NCI-H1436 (cell line): Measurements from ENCODE around the gene NKX6-2.
"Not testable (repeated sequence)": the region's sequence is repeated elsewhere in the genome, so short reads cannot be mapped to it uniquely, and the experiment has no call there.

Experiments used
- DNase-seq: peaks from one replicate; lab custom pipeline; 2025; lab: John Stamatoyannopoulos, UW

The NKX6-2 gene

GRCh38 chr10:132755166-132755711, 30.7 kb downstream of the NKX6-2 start:
- no peak for DNase-seq

DNA sequence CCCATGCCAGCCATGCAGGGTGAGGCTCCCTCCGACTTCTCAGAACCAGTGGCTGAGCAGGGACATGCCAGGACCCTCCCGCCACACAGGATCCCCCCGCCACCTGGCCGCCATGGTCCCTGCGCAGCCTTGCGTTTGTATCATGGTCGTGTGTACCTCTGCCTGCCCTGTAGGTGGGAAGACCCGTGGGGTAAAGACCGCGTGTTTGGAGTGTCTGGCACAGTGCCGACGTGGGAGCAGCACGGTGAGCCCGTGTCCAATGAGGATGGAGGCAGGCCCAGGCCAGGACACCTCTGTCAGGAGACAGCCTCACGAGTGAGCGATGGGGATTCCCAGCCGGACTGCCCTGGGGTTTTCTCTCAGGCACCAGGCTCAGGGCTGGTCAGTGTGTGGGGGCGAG, 31.9 kb downstream of the NKX6-2 start:
- DNase-seq = no peak

GRCh38 chr10:132753596-132753995, 32.4 kb downstream of the NKX6-2 start:
- DNase-seq = no peak

- DNase-seq = no peak
Measured at GRCh38 chr10:132752961-132753360, 33.0 kb downstream of the NKX6-2 start.

DNA sequence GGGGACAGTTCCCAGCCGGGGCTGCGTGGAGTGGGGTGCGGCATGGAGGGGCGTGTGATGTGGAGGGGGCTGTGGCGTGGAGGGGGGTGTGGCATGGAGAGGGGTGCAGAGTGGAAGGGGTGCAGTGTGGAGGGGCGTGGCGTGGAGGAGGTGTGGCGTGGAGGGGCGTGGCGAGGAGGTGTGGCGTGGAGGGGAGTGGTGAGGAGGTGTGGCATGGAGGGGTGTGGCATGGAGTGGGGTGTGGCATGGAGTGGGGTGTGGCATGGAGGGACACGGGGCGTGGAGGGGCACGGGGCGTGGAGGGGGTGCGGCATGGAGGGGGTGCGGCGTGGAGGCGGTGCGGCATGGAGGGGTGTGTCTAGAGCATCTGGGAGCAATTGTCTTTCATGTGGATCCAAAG, 33.6 kb downstream of the NKX6-2 start:
- DNase-seq = no peak

DNA sequence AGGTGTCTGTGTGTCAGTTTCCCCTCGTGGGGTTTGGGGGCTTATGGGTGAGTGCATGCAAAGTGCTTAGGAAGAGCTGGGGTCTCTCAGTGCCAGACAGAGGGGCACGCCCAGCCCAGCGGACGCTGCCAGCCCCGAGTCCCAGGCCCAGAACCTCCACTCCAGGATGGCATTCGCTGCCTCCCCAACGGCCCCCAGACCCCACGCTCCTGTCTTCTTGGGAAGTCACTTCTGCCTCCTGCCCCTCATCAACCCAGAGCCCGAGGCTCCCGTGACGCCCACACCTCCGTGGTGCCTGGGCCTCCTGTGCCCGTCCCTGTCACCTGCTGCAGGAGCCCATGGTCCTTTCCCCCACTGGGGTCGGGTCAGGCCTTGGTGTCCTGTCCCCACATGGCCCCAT, 35.0 kb downstream of the NKX6-2 start:
- DNase-seq = no peak

DNA sequence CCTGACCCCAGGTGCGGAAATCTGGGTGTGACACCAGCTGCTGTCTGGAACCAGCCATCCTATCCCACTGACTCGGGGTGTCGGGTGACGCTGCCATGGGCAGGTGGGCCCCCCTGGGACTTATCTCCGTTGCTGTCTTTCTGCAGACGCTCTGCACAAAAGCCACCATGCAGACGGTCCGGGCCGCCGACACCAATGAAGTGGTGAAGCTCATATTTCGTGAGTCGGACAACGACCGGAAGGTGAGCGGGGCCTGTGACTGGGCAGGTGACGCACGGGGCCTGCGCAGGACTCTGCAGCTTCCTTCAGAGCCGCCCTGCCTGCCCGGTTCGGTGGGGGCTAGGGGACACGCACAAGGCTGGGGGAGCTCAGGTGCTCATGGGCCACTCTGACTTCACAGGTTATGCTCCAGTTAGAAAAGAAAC, 36.6 kb downstream of the NKX6-2 start:
- DNase-seq = no peak

DNA sequence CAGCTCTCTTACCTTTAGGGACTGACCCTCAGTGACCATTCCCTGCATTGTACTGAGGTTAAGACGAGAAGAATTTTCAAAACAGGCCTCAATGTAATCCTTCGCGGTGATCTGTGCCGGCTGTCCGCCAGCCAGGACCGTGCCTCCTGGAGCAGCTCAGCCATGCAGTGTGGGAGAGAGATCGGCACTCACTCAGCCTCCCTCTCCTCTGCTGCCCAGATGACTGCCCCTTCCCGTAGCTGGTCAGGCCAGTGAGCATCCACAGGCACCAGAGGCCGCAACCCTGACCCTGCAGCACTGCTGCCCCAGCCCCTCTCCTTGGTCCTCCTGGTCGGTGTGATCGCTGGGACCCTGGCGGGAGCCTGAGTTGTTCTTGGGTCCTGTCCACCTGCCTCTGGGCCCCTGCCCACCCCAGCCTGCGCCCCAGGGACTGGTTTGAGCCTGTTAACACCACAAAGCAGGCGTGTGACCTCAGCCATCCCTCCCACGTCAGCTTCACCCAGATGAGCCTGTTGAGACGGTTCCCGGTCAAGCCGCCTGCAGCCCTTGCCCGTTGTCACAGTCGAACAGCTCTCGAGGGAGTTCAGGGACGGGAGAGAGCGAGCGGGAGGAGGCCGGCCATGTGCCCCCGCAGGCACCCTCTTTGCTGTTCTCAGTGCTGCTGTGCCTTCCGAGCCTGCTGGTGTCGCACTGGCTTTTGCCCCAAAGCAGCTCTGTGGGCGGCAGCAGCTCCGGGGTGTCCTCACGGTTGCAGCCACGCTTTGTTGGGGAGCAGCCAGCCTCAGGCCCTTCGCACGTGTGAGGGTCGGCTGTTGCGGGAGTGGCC, 37.2 kb downstream of the NKX6-2 start:
- no peak for DNase-seq

- DNase-seq = no peak
Measured at GRCh38 chr10:132748135-132748534, 37.8 kb downstream of the NKX6-2 start.

- DNase-seq = no peak
Measured at GRCh38 chr10:132746801-132747625, 38.9 kb downstream of the NKX6-2 start.

GRCh38 chr10:132746386-132746785, 39.6 kb downstream of the NKX6-2 start:
- DNase-seq = no peak

- DNase-seq = no peak
Measured at GRCh38 chr10:132745971-132746370, 40.0 kb downstream of the NKX6-2 start.

GRCh38 chr10:132745511-132745910, 40.4 kb downstream of the NKX6-2 start:
- DNase-seq = no peak

DNA sequence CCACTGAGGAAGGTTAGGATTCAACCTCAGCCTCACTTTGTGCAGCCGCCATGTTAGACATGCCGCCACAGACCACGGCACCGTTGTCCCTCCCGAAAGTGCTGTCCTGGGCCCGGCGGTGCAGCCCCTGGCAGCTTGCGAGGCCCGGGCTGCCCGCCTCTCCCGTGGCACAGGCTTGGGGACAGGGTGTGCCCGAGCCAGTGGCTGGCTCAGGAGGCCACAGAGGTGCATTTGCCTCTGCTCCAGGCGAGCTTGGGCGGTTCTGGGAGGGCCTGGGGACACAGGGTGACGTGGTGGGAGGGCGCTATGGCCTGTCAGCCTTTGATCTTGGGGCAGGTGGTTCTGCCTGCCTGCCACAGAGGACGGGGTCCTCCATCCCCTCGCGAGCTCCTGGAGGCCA, 41.1 kb downstream of the NKX6-2 start:
- DNase-seq = no peak

GRCh38 chr10:132743925-132744490, 41.9 kb downstream of the NKX6-2 start:
- no peak for DNase-seq

- DNase-seq = not testable (repeated sequence)
Measured at GRCh38 chr10:132743196-132743924, 42.6 kb downstream of the NKX6-2 start.

DNA sequence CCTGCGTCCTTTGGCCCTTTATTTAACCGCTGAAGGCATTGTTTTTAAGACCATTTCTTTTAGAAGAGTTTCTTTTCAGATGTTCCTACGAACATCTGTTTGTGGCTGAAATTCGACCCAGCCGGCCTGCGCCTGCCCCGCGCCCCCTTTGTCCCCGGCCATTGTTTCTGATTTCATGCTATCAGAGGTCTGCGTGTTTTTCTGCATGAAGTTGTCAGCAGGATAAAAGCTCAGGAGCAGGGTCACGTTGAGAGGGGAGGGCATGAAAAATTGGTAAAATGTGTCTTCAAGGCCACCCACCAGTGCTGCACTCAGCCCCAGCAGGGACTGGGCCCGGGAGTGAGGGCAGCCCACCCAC, 43.1 kb downstream of the NKX6-2 start:
- DNase-seq = no peak

DNA sequence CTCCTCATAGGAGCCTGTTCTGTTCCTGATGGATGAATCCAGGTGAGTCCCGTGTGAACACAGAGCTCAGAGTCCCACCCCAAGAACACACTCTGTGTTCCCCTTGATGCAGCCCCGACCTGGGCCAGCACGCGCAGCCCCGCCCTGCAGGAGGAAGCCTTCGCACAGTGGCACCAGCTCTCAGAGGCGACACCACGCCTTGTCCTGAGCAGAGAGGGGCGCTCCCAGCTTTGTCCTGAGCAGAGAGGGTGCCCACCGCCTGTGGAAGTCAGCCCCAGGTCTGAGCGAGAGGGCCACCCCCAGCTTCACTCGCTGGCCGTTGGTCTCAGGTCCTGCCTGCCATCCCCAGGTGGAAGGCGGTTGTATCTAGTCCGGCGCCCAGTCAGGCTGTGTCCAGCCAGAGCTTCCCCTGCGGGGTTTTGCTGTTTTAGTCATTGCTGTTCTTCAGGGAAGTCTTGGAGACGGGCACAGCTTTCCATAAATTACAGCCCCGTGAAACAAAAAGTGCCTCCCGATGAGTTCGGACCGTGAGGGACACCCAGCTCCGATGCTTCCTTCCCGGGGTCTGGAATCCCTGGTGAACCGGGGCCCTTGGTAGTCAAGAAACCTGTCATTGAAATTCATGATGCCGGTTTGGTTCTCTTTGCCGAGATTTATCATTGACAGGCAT, 43.6 kb downstream of the NKX6-2 start:
- no peak for DNase-seq

DNA sequence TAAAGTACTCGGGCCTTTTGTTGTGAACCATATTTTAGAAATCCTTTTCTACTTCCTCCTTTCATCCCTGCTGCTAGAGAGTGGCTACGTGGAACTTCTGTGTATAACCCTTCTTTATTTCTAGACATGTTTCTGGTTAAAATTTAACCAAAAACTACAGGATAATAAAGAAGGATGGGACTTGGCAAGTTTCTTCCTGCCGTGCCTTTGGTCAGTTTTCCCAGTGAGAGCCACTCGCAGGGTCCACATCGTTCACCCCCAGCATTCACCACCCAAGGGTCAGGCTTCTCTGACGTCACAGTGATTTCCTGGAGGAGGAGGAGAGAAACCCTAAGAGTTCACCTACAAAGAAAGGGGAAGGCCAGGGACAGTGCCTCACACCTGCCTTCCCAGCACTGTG, 45.4 kb downstream of the NKX6-2 start:
- no peak for DNase-seq

DNA sequence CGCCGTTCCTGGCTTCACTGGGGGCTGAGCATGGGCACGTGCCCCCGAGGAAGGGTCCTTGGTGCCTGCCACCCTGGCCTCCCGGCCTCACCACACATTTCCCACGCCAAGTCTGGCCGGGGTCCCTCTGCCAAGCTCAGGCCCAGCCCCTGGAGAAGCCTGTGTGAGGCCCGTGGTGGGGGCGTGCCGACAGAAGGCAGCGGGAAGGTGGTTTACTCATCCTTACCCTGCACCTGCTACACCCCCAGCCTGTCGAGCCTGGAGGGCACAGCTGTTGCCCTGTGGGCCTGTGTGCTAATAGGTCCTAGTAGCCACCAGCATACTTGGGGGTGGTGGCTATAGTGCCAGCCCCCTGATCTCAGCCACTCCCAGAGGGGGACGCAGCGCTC, 46.7 kb downstream of the NKX6-2 start:
- no peak for DNase-seq

DNA sequence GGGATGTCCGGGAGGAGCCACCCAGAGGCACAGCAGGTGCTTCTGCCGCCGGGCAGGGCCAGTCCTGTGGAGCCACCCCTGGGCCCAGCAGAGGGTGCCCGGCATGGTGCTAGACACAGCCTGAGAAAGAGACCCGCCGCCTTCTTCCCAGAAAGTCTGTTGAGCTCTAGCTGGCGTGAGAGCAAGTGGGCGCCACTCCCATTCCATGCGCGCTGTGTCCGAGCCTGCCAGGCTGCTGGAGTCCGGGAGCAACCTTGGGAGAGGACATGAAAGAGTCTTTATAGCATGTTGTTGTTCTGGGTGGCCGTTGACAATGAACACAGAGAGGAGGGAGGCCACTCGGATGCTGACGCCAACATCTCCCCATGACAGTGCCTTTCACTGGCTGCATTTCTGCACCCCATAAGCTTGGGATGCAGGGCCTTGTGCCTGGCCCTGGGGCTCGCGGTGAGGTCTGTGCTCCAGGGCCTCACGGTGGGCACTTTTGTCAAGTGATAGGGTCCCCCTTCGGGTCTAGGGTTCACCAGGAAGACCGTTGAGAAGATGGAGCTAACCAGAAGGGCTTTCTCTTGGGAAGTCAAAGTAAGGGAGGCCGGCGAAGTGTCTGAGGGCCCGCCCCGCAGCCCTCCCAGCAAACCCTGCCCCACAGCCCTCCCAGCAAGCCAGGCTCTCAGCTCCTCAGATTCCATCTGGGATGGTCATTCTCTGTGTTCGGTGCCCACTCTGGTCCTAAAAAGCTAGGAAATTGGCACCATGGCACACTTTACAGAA, 47.3 kb downstream of the NKX6-2 start:
- DNase-seq = no peak
